Measurements from ENCODE around the gene TGFB2.

TGFB2 gene

GRCh38 chr1:218344814-218345672 is at the start of gene TGFB2:
TSS of gene TGFB2 (plus strand) at chr1:218345336. CDS start at chr1:218346702, 1,366 bp downstream.
- no peak for TF ChIP-seq CTCF (IDR thresholded peaks at IDR 0.05; ENCODE audit: insufficient read depth, low read length, poor library complexity, severe bottlenecking)
- DNase-seq (ENCODE audit: extremely low read depth, insufficient read length) = no peak

GRCh38 chr1:218296162-218296561 is 49.0 kb upstream of the TGFB2 start:
- no peak for DNase-seq (ENCODE audit: extremely low read depth, insufficient read length)
- Histone ChIP-seq H3K4me3 (replicated peaks; ENCODE audit: low read depth, low read length) (no peak overlapping the region), H3K27me3 (replicated peaks; ENCODE audit: control insufficient read depth, insufficient read depth, low read length) (no peaks in the 10 kb centered on the region), H3K36me3 (ENCODE audit: control insufficient read depth, insufficient read depth, low read length) (no peaks in the 10 kb centered on the region)
- TF ChIP-seq CTCF (IDR thresholded peaks at IDR 0.05; ENCODE audit: insufficient read depth, low read length, poor library complexity, severe bottlenecking) = no peak

More at GRCh38 chr1:218344814-218345672, at the start of gene TGFB2:
- no peaks in the 10 kb centered on the region for H3K36me3 ChIP-seq (ENCODE audit: control insufficient read depth, insufficient read depth, low read length)
- H3K4me3 ChIP-seq (replicated peaks; ENCODE audit: low read depth, low read length) = peak within 1 kb of the TSS; percentile 72
- 0 out of 2 replicates have a peak, but pooled peaks cover 2% of the 10 kb centered on the region for H3K27me3 ChIP-seq (replicated peaks; ENCODE audit: control insufficient read depth, insufficient read depth, low read length)

GRCh38 chr1:218297461-218297860 is 47.7 kb upstream of the TGFB2 start:
- DNase-seq (ENCODE audit: extremely low read depth, insufficient read length) = no peak

GRCh38 chr1:218297867-218298266 is 47.3 kb upstream of the TGFB2 start:
- DNase-seq (ENCODE audit: extremely low read depth, insufficient read length) = no peak
- TF ChIP-seq CTCF (IDR thresholded peaks at IDR 0.05; ENCODE audit: insufficient read depth, low read length, poor library complexity, severe bottlenecking) = no peak
- Histone ChIP-seq H3K4me3 (replicated peaks; ENCODE audit: low read depth, low read length) (no peak overlapping the region), H3K27me3 (replicated peaks; ENCODE audit: control insufficient read depth, insufficient read depth, low read length) (no peaks in the 10 kb centered on the region), H3K36me3 (ENCODE audit: control insufficient read depth, insufficient read depth, low read length) (no peaks in the 10 kb centered on the region)

More at GRCh38 chr1:218297461-218297860, 47.7 kb upstream of the TGFB2 start:
- H3K27me3 ChIP-seq (replicated peaks; ENCODE audit: control insufficient read depth, insufficient read depth, low read length) = no peaks in the 10 kb centered on the region
- H3K4me3 ChIP-seq (replicated peaks; ENCODE audit: low read depth, low read length) = no peak overlapping the region
- H3K36me3 ChIP-seq (ENCODE audit: control insufficient read depth, insufficient read depth, low read length) = no peaks in the 10 kb centered on the region
- TF ChIP-seq CTCF (IDR thresholded peaks at IDR 0.05; ENCODE audit: insufficient read depth, low read length, poor library complexity, severe bottlenecking) = no peak

- no peak for TF ChIP-seq CTCF (IDR thresholded peaks at IDR 0.05; ENCODE audit: insufficient read depth, low read length, poor library complexity, severe bottlenecking)
- DNase-seq (ENCODE audit: extremely low read depth, insufficient read length) = no peak
- H3K4me3 ChIP-seq (replicated peaks; ENCODE audit: low read depth, low read length) = no peak overlapping the region
- H3K36me3 ChIP-seq (ENCODE audit: control insufficient read depth, insufficient read depth, low read length) = no peaks in the 10 kb centered on the region
- H3K27me3 ChIP-seq (replicated peaks; ENCODE audit: control insufficient read depth, insufficient read depth, low read length) = no peaks in the 10 kb centered on the region
These were observed 46.7 kb upstream of the TGFB2 start for GRCh38 chr1:218298398-218298797.
